Esophagus squamous epithelium (tissue), 4 donors: ENCODE data around the gene DRG2.

Experiments used
- CTCF ChIP-seq, 6 experiments: fragments of 450-650 bp in 4 of 6; fragments of 200-600 bp in 2 of 6; sonication (generic) in 2 of 6; IDR thresholded peaks; one replicate each; pipeline ENCODE4 v1.5.1; 2016 to 2019; ENCODE audit warnings: antibody characterized with exemption in 6 of 6, mild to moderate bottlenecking in 4 of 6, moderate library complexity in 4 of 6
- POLR2A ChIP-seq, 4 donors: fragments of 450-650 bp; IDR thresholded peaks; one replicate each; pipeline ENCODE4 v1.6.1; 2017; ENCODE audit warnings: antibody characterized with exemption in 4 of 4, mild to moderate bottlenecking in 4 of 4, moderate library complexity in 3 of 4

GRCh38 chr17:18066866-18067265, 20.9 kb upstream of the DRG2 start:
- TF ChIP-seq CTCF (IDR thresholded peaks at IDR 0.05) (no peak), POLR2A (IDR thresholded peaks at IDR 0.05) (no peak)
